ENCODE results near the gene ARHGEF17. TPM values are rescaled to one million over a fixed set of nuclear protein-coding genes. Genes with fewer than 3 reads are reported as not detected.

ARHGEF17 gene
- total RNA-seq, 4 donors from 2014 or later: 82.8 to 196 (median 122) TPM

GRCh38 chr11:73409431-73409830, 101.4 kb downstream of the ARHGEF17 start:
- peaks cover 4 to 8% (median 6%) of the 10 kb centered on the region in 4 donors for H3K4me1 ChIP-seq
- H3K4me3 ChIP-seq: no peak overlapping the region
- no peak for TF ChIP-seq EP300 (IDR thresholded peaks at IDR 0.05)
- no peak for TF ChIP-seq POLR2A (IDR thresholded peaks at IDR 0.05; ENCODE audit: low read depth)
- no peak for TF ChIP-seq CTCF (IDR thresholded peaks at IDR 0.05)
- TF ChIP-seq POLR2AphosphoS5 (IDR thresholded peaks at IDR 0.05): no peak
- H3K27ac ChIP-seq (replicated peaks in 1 of 4): no peak overlapping the region
- no peak for DNase-seq (ENCODE audit: extremely low spot score)
- intact Hi-C loops (cut with DNase I): loop anchor here (10.0 kb wide), 1 partner anchor 215 kb away; no protein-coding TSS in a partner anchor
- H3K9me3 ChIP-seq: no peaks in the 10 kb centered on the region
- H3K27me3 ChIP-seq: no peaks in the 10 kb centered on the region
- 93% methylated on average over 7 of the region's 8 CpGs for WGBS
- H3K36me3 ChIP-seq: peaks cover 0 to 67% (median 41%) of the 10 kb centered on the region in 4 donors

GRCh38 chr11:73410627-73411026, 102.6 kb downstream of the ARHGEF17 start:
- TF ChIP-seq POLR2AphosphoS5 (IDR thresholded peaks at IDR 0.05) (no peak), POLR2A (IDR thresholded peaks at IDR 0.05; ENCODE audit: low read depth) (no peak), CTCF (IDR thresholded peaks at IDR 0.05) (no peak), EP300 (IDR thresholded peaks at IDR 0.05) (no peak)
- Histone ChIP-seq H3K36me3 (peaks cover 0 to 58% (median 35%) of the 10 kb centered on the region in 4 donors), H3K4me1 (peaks cover 14 to 16% (median 15%) of the 10 kb centered on the region in 4 donors), H3K27ac (replicated peaks in 1 of 4) (no peak overlapping the region), H3K9me3 (no peaks in the 10 kb centered on the region), H3K4me3 (no peak overlapping the region), H3K27me3 (no peaks in the 10 kb centered on the region)
- DNase-seq (ENCODE audit: extremely low spot score): no peak
- 100% methylated on average over 1 of the region's 1 CpG for WGBS
- intact Hi-C loops (cut with DNase I): no loop called here

GRCh38 chr11:73411031-73411430, 103.0 kb downstream of the ARHGEF17 start:
- no peak overlapping the region for H3K4me3 ChIP-seq
- H3K27ac ChIP-seq (replicated peaks in 1 of 4): no peak overlapping the region
- TF ChIP-seq EP300 (IDR thresholded peaks at IDR 0.05) (no peak), POLR2A (IDR thresholded peaks at IDR 0.05; ENCODE audit: low read depth) (no peak)
- no peak for DNase-seq (ENCODE audit: extremely low spot score)
- intact Hi-C loops (cut with DNase I): no loop called here
- peaks cover 16 to 20% (median 19%) of the 10 kb centered on the region in 4 donors for H3K4me1 ChIP-seq
- WGBS: 82% methylated on average over 2 of the region's 2 CpGs
- H3K9me3 ChIP-seq: no peaks in the 10 kb centered on the region
- peaks cover 0 to 54% (median 31%) of the 10 kb centered on the region in 4 donors for H3K36me3 ChIP-seq
- H3K27me3 ChIP-seq: no peaks in the 10 kb centered on the region

GRCh38 chr11:73412308-73412707, 104.2 kb downstream of the ARHGEF17 start:
- WGBS: 79% methylated on average over 3 of the region's 3 CpGs
- no peak for DNase-seq (ENCODE audit: extremely low spot score)
- TF ChIP-seq POLR2A (IDR thresholded peaks at IDR 0.05; ENCODE audit: low read depth): no peak
- TF ChIP-seq CTCF (IDR thresholded peaks at IDR 0.05): no peak
- Histone ChIP-seq H3K27ac (replicated peaks in 1 of 4) (no peak overlapping the region), H3K9me3 (no peaks in the 10 kb centered on the region), H3K36me3 (peaks cover 0 to 41% (median 20%) of the 10 kb centered on the region in 4 donors), H3K4me1 (peaks cover 16 to 26% (median 22%) of the 10 kb centered on the region in 4 donors), H3K27me3 (no peaks in the 10 kb centered on the region), H3K4me3 (no peak overlapping the region)
- intact Hi-C loops (cut with DNase I): no loop called here

GRCh38 chr11:73413256-73413655, 105.2 kb downstream of the ARHGEF17 start:
- intact Hi-C loops (cut with DNase I): no loop called here
- Histone ChIP-seq H3K27me3 (no peaks in the 10 kb centered on the region), H3K4me3 (no peak overlapping the region), H3K27ac (replicated peaks in 1 of 4) (no peak overlapping the region), H3K36me3 (peaks cover 0 to 37% (median 14%) of the 10 kb centered on the region in 4 donors), H3K9me3 (no peaks in the 10 kb centered on the region), H3K4me1 (peaks cover 16 to 26% (median 22%) of the 10 kb centered on the region in 4 donors)
- TF ChIP-seq CTCF (IDR thresholded peaks at IDR 0.05): no peak
- TF ChIP-seq POLR2A (IDR thresholded peaks at IDR 0.05; ENCODE audit: low read depth): no peak
- WGBS: 88% methylated on average over 2 of the region's 2 CpGs
- DNase-seq (ENCODE audit: extremely low spot score): no peak

Measured in esophagus muscularis mucosa (tissue), 4 donors.